ENCODE data around the gene PDK3. TPM values are rescaled to one million over a fixed set of nuclear protein-coding genes. Genes with fewer than 3 reads are reported as not detected.

The PDK3 gene
- total RNA-seq, 1 donor from 2014 or later: 19.4 TPM

GRCh38 chrX:24547961-24548360, 82.9 kb downstream of the PDK3 start:
- no peak overlapping the region for H3K4me3 ChIP-seq
- H3K9me3 ChIP-seq: no peaks in the 10 kb centered on the region
- intact Hi-C loops (cut with DNase I): no loop called here
- H3K27me3 ChIP-seq: no peaks in the 10 kb centered on the region
- ATAC-seq: no peak
- no peaks in the 10 kb centered on the region for H3K36me3 ChIP-seq
- no peak for TF ChIP-seq CTCF (IDR thresholded peaks at IDR 0.05)
- DNase-seq: no peak
- H3K27ac ChIP-seq: no peak overlapping the region
- no peaks in the 10 kb centered on the region for H3K4me1 ChIP-seq

- no peak for ATAC-seq
Measured at GRCh38 chrX:24550166-24550565, 85.1 kb downstream of the PDK3 start.

GRCh38 chrX:24553011-24553410, 87.9 kb downstream of the PDK3 start:
- H3K4me3 ChIP-seq: no peak overlapping the region
- no peaks in the 10 kb centered on the region for H3K4me1 ChIP-seq
- no peaks in the 10 kb centered on the region for H3K36me3 ChIP-seq
- no peak overlapping the region for H3K27ac ChIP-seq
- TF ChIP-seq CTCF (IDR thresholded peaks at IDR 0.05): no peak
- peak; percentile 19 for ATAC-seq
- intact Hi-C loops (cut with DNase I): no loop called here
- H3K9me3 ChIP-seq: no peaks in the 10 kb centered on the region
- no peak for DNase-seq
- no peaks in the 10 kb centered on the region for H3K27me3 ChIP-seq

More at GRCh38 chrX:24550166-24550565, 85.1 kb downstream of the PDK3 start:
- intact Hi-C loops (cut with DNase I): no loop called here
- no peaks in the 10 kb centered on the region for H3K9me3 ChIP-seq
- H3K36me3 ChIP-seq: no peaks in the 10 kb centered on the region
- H3K4me3 ChIP-seq: no peak overlapping the region
- no peaks in the 10 kb centered on the region for H3K4me1 ChIP-seq
- H3K27ac ChIP-seq: no peak overlapping the region
- H3K27me3 ChIP-seq: no peaks in the 10 kb centered on the region
- no peak for DNase-seq
- no peak for TF ChIP-seq CTCF (IDR thresholded peaks at IDR 0.05)

- Histone ChIP-seq H3K9me3 (no peaks in the 10 kb centered on the region), H3K27me3 (no peaks in the 10 kb centered on the region), H3K4me1 (no peaks in the 10 kb centered on the region), H3K27ac (no peak overlapping the region), H3K4me3 (no peak overlapping the region), H3K36me3 (no peaks in the 10 kb centered on the region)
- TF ChIP-seq CTCF (IDR thresholded peaks at IDR 0.05): peak; percentile 18
- intact Hi-C loops (cut with DNase I): no loop called here
- ATAC-seq (no peak), DNase-seq (no peak)
Measured at GRCh38 chrX:24561121-24561520, 96.0 kb downstream of the PDK3 start.

GRCh38 chrX:24563291-24564010, 98.4 kb downstream of the PDK3 start:
- H3K36me3 ChIP-seq: no peaks in the 10 kb centered on the region
- no peak overlapping the region for H3K4me3 ChIP-seq
- H3K4me1 ChIP-seq: no peaks in the 10 kb centered on the region
- DNase-seq (no peak), ATAC-seq (no peak)
- no peak for TF ChIP-seq CTCF (IDR thresholded peaks at IDR 0.05)
- H3K27ac ChIP-seq: no peak overlapping the region
- H3K27me3 ChIP-seq: no peaks in the 10 kb centered on the region
- intact Hi-C loops (cut with DNase I): no loop called here
- H3K9me3 ChIP-seq: no peaks in the 10 kb centered on the region

GRCh38 chrX:24566240-24566639, 101.2 kb downstream of the PDK3 start:
- intact Hi-C loops (cut with DNase I): no loop called here

More at GRCh38 chrX:24566240-24566639, 101.2 kb downstream of the PDK3 start:
- no peak for DNase-seq
- no peaks in the 10 kb centered on the region for H3K27me3 ChIP-seq
- H3K36me3 ChIP-seq: no peaks in the 10 kb centered on the region
- ATAC-seq: no peak
- no peaks in the 10 kb centered on the region for H3K9me3 ChIP-seq
- TF ChIP-seq CTCF (IDR thresholded peaks at IDR 0.05): no peak
- H3K4me1 ChIP-seq: no peaks in the 10 kb centered on the region
- H3K27ac ChIP-seq: no peak overlapping the region
- no peak overlapping the region for H3K4me3 ChIP-seq

Data from upper lobe of right lung (tissue), 1 donor.